Activated T-cell treated with anti-CD3 and anti-CD28 coated beads, Interleukin-2, amount 50 U/mL, for 1 hour (primary cell): ENCODE results near the gene CYB561A3.
"Not testable (repeated sequence)": the region's sequence is repeated elsewhere in the genome, so short reads cannot be mapped to it uniquely, and the experiment has no call there.

Experiments
- DNase-seq: peaks from one replicate; pipeline ENCODE4 v3.0.0-alpha.2; 2020

Gene CYB561A3

GRCh38 chr11:61361741-61362541 is at the start of gene CYB561A3, which contains the start of gene TMEM138:
Gene CYB561A3, minus strand, starts transcription at chr11:61361882. Its CDS starts 5,169 bp downstream, at chr11:61356713.
Gene TMEM138, plus strand, starts transcription at chr11:61362374. Its CDS starts 2,017 bp downstream, at chr11:61364391.
- DNase-seq, result peak; percentile 84

GRCh38 chr11:61406991-61407728 is 45.5 kb upstream of the CYB561A3 start:
- no peak for DNase-seq

GRCh38 chr11:61406067-61406466 is 44.4 kb upstream of the CYB561A3 start:
- no peak for DNase-seq

- no peak for DNase-seq
Measured at GRCh38 chr11:61404641-61405040, 43.0 kb upstream of the CYB561A3 start.

GRCh38 chr11:61404103-61404502 is 42.4 kb upstream of the CYB561A3 start:
- DNase-seq, result no peak

- no peak for DNase-seq
Measured at GRCh38 chr11:61403658-61404057, 42.0 kb upstream of the CYB561A3 start.

- no peak for DNase-seq
Measured at GRCh38 chr11:61401573-61401972, 39.9 kb upstream of the CYB561A3 start.

GRCh38 chr11:61401173-61401572 is 39.5 kb upstream of the CYB561A3 start:
- DNase-seq, result no peak

GRCh38 chr11:61392981-61393595 is 31.4 kb upstream of the CYB561A3 start:
- DNase-seq, result peak; percentile 34

- DNase-seq, result no peak
Measured at GRCh38 chr11:61390161-61390560, 28.5 kb upstream of the CYB561A3 start.

- no peak for DNase-seq
Measured at GRCh38 chr11:61384271-61385242, 22.9 kb upstream of the CYB561A3 start.

- not testable (repeated sequence) for DNase-seq
Measured at GRCh38 chr11:61383859-61384258, 22.2 kb upstream of the CYB561A3 start.

GRCh38 chr11:61380884-61381283 is 19.2 kb upstream of the CYB561A3 start:
- no peak for DNase-seq

GRCh38 chr11:61378713-61379313 is 17.1 kb upstream of the CYB561A3 start:
- no peak for DNase-seq

- DNase-seq, result no peak
Measured at GRCh38 chr11:61377461-61378160, 15.9 kb upstream of the CYB561A3 start.

GRCh38 chr11:61375761-61376108 is 14.1 kb upstream of the CYB561A3 start:
- no peak for DNase-seq

- DNase-seq, result no peak
Measured at GRCh38 chr11:61372659-61373420, 11.2 kb upstream of the CYB561A3 start.

- DNase-seq, result no peak
Measured at GRCh38 chr11:61370349-61371005, 8.8 kb upstream of the CYB561A3 start.

GRCh38 chr11:61369372-61370348 is 8.0 kb upstream of the CYB561A3 start:
- no peak for DNase-seq
